Karpas-422 (cell line): ENCODE measurements around the gene VPS39. TPM values are rescaled to one million over a fixed set of nuclear protein-coding genes. Genes with fewer than 3 reads are reported as not detected.

Source experiments
- DNase-seq: peaks from one replicate; pipeline ENCODE4 v3.0.0-alpha.2; 2015
- H2AFZ ChIP-seq: fragments of 200-600 bp; sonication (generic); 2 replicates; pipeline ENCODE4 v1.6.1; 2014; ENCODE audit warnings: antibody characterized with exemption, low read length, mixed read lengths
- H3K27ac ChIP-seq: fragments of 200-600 bp; sonication (generic); 2 replicates; pipeline ENCODE4 v1.5.1; 2014; ENCODE audit warnings: mild to moderate bottlenecking, low read length, moderate library complexity
- H3K27me3 ChIP-seq: fragments of 200-600 bp; sonication (generic); 2 replicates; pipeline ENCODE4 v1.6.1; 2014; ENCODE audit warnings: low read length, mixed read lengths
- H3K36me3 ChIP-seq: fragments of 200-600 bp; sonication (generic); 2 replicates; pipeline ENCODE4 v1.6.1; 2014; ENCODE audit warnings: low read length, mixed read lengths; ENCODE audit not compliant: insufficient read depth
- H3K4me1 ChIP-seq: fragments of 200-600 bp; sonication (generic); 2 replicates; pipeline ENCODE4 v1.6.1; 2014; ENCODE audit warnings: mild to moderate bottlenecking, low read length, mixed read lengths
- H3K4me2 ChIP-seq: fragments of 200-600 bp; sonication (generic); 2 replicates; pipeline ENCODE4 v1.6.1; 2014; ENCODE audit warnings: low read length, low read depth, mild to moderate bottlenecking; ENCODE audit not compliant: poor library complexity, severe bottlenecking
- H3K4me3 ChIP-seq: fragments of 200-600 bp; sonication (generic); 2 replicates; pipeline ENCODE4 v1.5.1; 2014; ENCODE audit warnings: mild to moderate bottlenecking, antibody characterized with exemption, low read length, mixed read lengths
- H3K79me2 ChIP-seq: fragments of 200-600 bp; sonication (generic); 2 replicates; pipeline ENCODE4 v1.6.1; 2014; ENCODE audit warnings: mild to moderate bottlenecking, low read length, mixed read lengths
- H3K9ac ChIP-seq: fragments of 200-600 bp; sonication (generic); 2 replicates; pipeline ENCODE4 v1.6.0; 2014; ENCODE audit warnings: low read length
- H3K9me2 ChIP-seq: fragments of 200-600 bp; sonication (generic), shearing (Covaris generic); replicated peaks from 2 replicates; pipeline ENCODE4 v1.6.0; 2014; ENCODE audit warnings: mild to moderate bottlenecking, low read length, moderate library complexity; ENCODE audit not compliant: insufficient read depth
- H3K9me3 ChIP-seq: fragments of 300-700, 200-600 bp; sonication (generic); 2 replicates; pipeline ENCODE4 v1.6.1; 2014; ENCODE audit warnings: low read length, mixed read lengths
- H4K20me1 ChIP-seq: fragments of 200-600 bp; sonication (generic); 2 replicates; pipeline ENCODE4 v1.6.1; 2014; ENCODE audit warnings: mild to moderate bottlenecking, antibody characterized with exemption, low read length, low read depth; ENCODE audit not compliant: insufficient read depth
- total RNA-seq: library from RNA; depleted of rRNA; stranded (reverse); fragments of >200 nt; shearing (Covaris generic); gene quantifications from 2 replicates; pipeline ENCODE4 v1.2.3, GENCODE V29; 2014; ENCODE audit warnings: low replicate concordance

Gene VPS39
- total RNA-seq, 1 experiment from 2014 or later, result 99.4 TPM

DNA sequence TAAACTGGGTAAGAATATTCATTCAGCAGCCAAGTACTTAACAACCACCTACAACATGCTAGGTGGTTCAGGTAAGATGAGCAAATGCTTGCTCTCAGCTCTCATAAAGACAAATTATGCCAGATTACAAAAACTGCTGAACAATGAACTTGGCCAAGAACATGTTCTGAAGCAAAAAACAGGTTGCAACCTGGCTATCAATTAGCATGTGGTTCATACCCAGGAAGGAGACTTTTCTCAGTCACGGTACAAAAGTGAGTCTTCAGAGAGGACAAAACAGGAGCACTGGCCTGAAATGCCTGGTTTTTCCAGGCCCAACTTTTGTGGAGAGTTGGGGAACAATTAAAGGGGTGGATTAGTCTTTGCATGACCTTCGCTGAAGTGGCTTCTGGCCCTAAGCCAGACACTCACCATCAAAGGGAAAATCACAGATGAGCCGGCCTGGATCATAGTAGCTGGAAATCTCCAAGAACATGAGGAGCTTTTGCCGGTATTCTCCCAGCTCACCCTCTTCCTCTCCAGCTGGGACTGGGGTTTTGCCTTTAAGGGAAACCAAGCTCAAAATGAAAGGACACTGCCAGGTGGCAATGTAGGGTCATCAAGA lies 44.1 kb downstream of the VPS39 start:
- Histone ChIP-seq H3K9ac (no peak overlapping the region), H4K20me1 (no peaks in the 10 kb centered on the region), H3K4me2 (no peak overlapping the region), H3K27ac (no peak overlapping the region), H3K4me1 (no peaks in the 10 kb centered on the region), H2AFZ (no peak overlapping the region), H3K27me3 (no peaks in the 10 kb centered on the region), H3K79me2 (no peaks in the 10 kb centered on the region), H3K36me3 (peaks cover 44% of the 10 kb centered on the region), H3K9me3 (no peaks in the 10 kb centered on the region), H3K9me2 (no peaks in the 10 kb centered on the region), H3K4me3 (no peak overlapping the region)
- DNase-seq, result no peak

DNA sequence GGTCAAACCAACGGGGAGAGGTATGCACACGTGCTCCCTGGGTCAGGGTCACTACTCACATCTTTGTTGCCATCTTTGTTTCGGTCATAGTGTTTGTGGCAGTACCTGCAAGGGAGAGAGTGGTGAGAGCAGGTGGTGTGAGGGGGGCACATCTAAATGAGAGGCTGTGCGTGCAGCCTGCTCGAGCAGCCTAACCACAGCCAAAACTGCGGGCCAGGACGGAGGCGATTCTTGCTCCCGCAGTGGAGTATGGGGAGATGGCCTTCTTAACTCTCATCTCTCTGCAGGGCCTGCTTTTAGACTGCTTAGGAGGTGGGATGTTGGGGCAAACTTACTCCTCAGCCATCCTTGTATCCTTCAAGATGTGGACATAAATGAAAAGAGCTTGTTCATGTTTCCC lies 44.8 kb downstream of the VPS39 start:
- no peak overlapping the region for H2AFZ ChIP-seq
- H3K4me2 ChIP-seq, result no peak overlapping the region
- H3K9ac ChIP-seq, result no peak overlapping the region
- H3K27ac ChIP-seq, result no peak overlapping the region
- peaks cover 44% of the 10 kb centered on the region for H3K36me3 ChIP-seq
- H3K9me2 ChIP-seq, result no peaks in the 10 kb centered on the region
- H3K4me3 ChIP-seq, result no peak overlapping the region
- no peak for DNase-seq
- no peaks in the 10 kb centered on the region for H3K27me3 ChIP-seq
- H3K4me1 ChIP-seq, result no peaks in the 10 kb centered on the region
- no peaks in the 10 kb centered on the region for H4K20me1 ChIP-seq
- no peaks in the 10 kb centered on the region for H3K9me3 ChIP-seq
- H3K79me2 ChIP-seq, result no peaks in the 10 kb centered on the region

DNA sequence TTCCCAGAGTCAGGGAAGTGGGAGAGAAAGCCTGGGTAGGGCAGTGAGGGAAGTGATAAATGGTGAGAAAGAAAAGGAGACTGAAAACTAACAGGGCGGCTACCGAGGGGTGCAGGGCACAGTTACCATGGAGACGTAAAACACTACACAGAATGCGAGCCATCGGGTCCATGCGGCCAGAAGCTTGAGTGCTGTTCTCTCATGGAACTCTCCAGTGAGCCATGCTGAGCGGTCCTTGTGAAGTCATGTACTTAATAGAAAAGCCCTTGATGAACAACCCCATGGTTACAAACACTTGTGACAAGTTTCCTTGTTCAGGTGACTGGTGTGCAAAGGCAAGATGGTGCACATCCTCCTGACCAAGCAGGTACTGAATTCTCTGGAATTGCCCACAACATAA lies 48.0 kb downstream of the VPS39 start:
- Histone ChIP-seq H3K4me2 (no peak overlapping the region), H3K9ac (no peak overlapping the region), H3K4me3 (no peak overlapping the region), H3K79me2 (no peaks in the 10 kb centered on the region), H3K9me3 (no peaks in the 10 kb centered on the region), H3K4me1 (no peaks in the 10 kb centered on the region), H3K27me3 (no peaks in the 10 kb centered on the region), H3K27ac (no peak overlapping the region), H2AFZ (no peak overlapping the region), H3K9me2 (no peaks in the 10 kb centered on the region), H3K36me3 (peaks cover 21% of the 10 kb centered on the region), H4K20me1 (0 out of 2 replicates have a peak, but pooled peaks cover 3% of the 10 kb centered on the region)
- DNase-seq, result no peak

- Histone ChIP-seq H3K9me3 (no peaks in the 10 kb centered on the region), H3K36me3 (peaks cover 15% of the 10 kb centered on the region; the same call in 1 of the 2 replicates), H3K4me3 (no peak overlapping the region), H3K4me2 (no peak overlapping the region), H3K27me3 (no peaks in the 10 kb centered on the region), H4K20me1 (0 out of 2 replicates have a peak, but pooled peaks cover 3% of the 10 kb centered on the region), H3K27ac (no peak overlapping the region), H3K4me1 (no peaks in the 10 kb centered on the region), H3K9ac (no peak overlapping the region), H3K9me2 (no peaks in the 10 kb centered on the region), H3K79me2 (no peaks in the 10 kb centered on the region), H2AFZ (no peak overlapping the region)
- DNase-seq, result no peak
These were observed 48.6 kb downstream of the VPS39 start for GRCh38 chr15:42159381-42160015.

DNA sequence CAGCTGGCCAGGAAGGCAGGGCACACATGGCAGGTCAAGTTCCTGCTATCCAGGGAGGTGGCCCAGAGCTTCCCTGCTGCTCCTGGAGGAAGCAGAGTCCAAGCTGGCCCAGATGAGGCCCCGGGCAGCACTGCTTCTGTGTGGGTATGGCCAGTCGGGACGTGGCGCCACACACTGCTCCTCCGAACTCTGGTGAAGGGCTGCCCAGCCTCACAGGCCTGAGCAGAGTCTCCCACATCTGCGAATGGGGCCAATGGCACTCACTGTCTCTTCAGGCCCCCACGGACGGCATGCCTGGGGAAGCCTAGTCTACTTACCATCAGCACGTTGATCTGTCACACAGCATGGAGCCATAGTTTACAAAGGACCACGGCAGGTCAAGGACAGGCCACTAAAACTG lies 49.2 kb downstream of the VPS39 start:
- Histone ChIP-seq H3K4me3 (no peak overlapping the region), H3K9me2 (no peaks in the 10 kb centered on the region), H3K9ac (no peak overlapping the region), H3K36me3 (peaks cover 14% of the 10 kb centered on the region; the same call in 1 of the 2 replicates), H3K79me2 (no peaks in the 10 kb centered on the region), H3K4me1 (no peaks in the 10 kb centered on the region), H2AFZ (no peak overlapping the region), H3K9me3 (no peaks in the 10 kb centered on the region), H3K27ac (no peak overlapping the region), H3K27me3 (no peaks in the 10 kb centered on the region), H4K20me1 (0 out of 2 replicates have a peak, but pooled peaks cover 3% of the 10 kb centered on the region), H3K4me2 (no peak overlapping the region)
- no peak for DNase-seq

- H3K27me3 ChIP-seq, result no peaks in the 10 kb centered on the region
- no peak overlapping the region for H2AFZ ChIP-seq
- no peak overlapping the region for H3K4me3 ChIP-seq
- no peak overlapping the region for H3K27ac ChIP-seq
- no peak overlapping the region for H3K9ac ChIP-seq
- 0 out of 2 replicates have a peak, but pooled peaks cover 3% of the 10 kb centered on the region for H4K20me1 ChIP-seq
- H3K4me1 ChIP-seq, result no peaks in the 10 kb centered on the region
- H3K9me3 ChIP-seq, result no peaks in the 10 kb centered on the region
- H3K4me2 ChIP-seq, result no peak overlapping the region
- no peaks in the 10 kb centered on the region for H3K79me2 ChIP-seq
- H3K36me3 ChIP-seq, result peaks cover 14% of the 10 kb centered on the region; the same call in 1 of the 2 replicates
- DNase-seq, result no peak
- H3K9me2 ChIP-seq, result no peaks in the 10 kb centered on the region
These were observed 49.9 kb downstream of the VPS39 start for GRCh38 chr15:42157981-42158765.

DNA sequence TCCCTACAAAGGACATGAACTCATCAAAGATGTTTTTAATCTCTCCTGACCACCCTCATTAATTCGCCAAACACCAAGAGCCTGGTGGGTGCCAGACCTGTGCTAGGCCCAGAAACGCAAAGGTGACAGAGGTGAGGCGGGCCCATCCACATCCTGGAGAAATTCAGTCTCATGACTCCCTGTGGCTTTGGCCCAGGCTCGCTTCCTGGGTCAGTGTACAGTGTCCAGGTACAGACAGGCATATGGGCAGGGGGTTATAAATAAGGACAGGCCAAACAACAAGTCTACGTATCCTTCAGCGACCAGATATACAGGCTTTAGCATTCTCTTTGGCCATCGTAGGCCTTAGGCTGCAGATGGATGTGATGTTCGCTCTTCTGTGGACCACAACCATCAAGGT lies 50.7 kb downstream of the VPS39 start:
- Histone ChIP-seq H3K4me2 (no peak overlapping the region), H3K4me1 (no peaks in the 10 kb centered on the region), H3K27ac (no peak overlapping the region), H3K36me3 (peaks cover 14% of the 10 kb centered on the region; the same call in 1 of the 2 replicates), H4K20me1 (0 out of 2 replicates have a peak, but pooled peaks cover 3% of the 10 kb centered on the region), H2AFZ (no peak overlapping the region), H3K4me3 (no peak overlapping the region), H3K9me3 (no peaks in the 10 kb centered on the region), H3K27me3 (no peaks in the 10 kb centered on the region), H3K9me2 (no peaks in the 10 kb centered on the region), H3K79me2 (no peaks in the 10 kb centered on the region), H3K9ac (no peak overlapping the region)
- no peak for DNase-seq
